Osteoblast (primary cell): ENCODE results near the gene SYT17. TPM values are rescaled to one million over a fixed set of nuclear protein-coding genes. Genes with fewer than 3 reads are reported as not detected.

ENCODE experiments used
- DNase-seq: peaks from one replicate; pipeline ENCODE4 v3.0.0; 2011; ENCODE audit warnings: low spot score, mixed read lengths; ENCODE audit not compliant: insufficient read length; ENCODE audit errors: missing footprints
- H2AFZ ChIP-seq: 2 replicates; pipeline ENCODE4 v1.6.0; 2011; ENCODE audit warnings: mild to moderate bottlenecking, low read length
- H3K27ac ChIP-seq: 2 replicates; pipeline ENCODE4 v1.5.1; 2011; ENCODE audit warnings: mild to moderate bottlenecking, low read depth, low read length, moderate library complexity
- H3K27me3 ChIP-seq: 2 replicates; pipeline ENCODE4 v1.6.0; 2012; ENCODE audit warnings: mild to moderate bottlenecking, control low read depth, inconsistent platforms, low read length, moderate library complexity; ENCODE audit not compliant: insufficient read depth
- H3K36me3 ChIP-seq: 2 replicates; pipeline ENCODE4 v1.5.1; 2011; ENCODE audit warnings: mild to moderate bottlenecking, low read length, control low read depth, moderate library complexity; ENCODE audit not compliant: insufficient read depth
- H3K4me1 ChIP-seq: 2 replicates; pipeline ENCODE4 v1.5.1; 2011; ENCODE audit warnings: mild to moderate bottlenecking, low read length, control low read depth, moderate library complexity; ENCODE audit not compliant: insufficient read depth
- H3K4me2 ChIP-seq: 2 replicates; pipeline ENCODE4 v1.6.0; 2011; ENCODE audit warnings: mild to moderate bottlenecking, low read length; ENCODE audit not compliant: insufficient read depth
- H3K4me3 ChIP-seq: fragments of 200-600 bp; sonication (generic); 3 replicates; pipeline ENCODE4 v1.5.1; 2012; ENCODE audit warnings: mild to moderate bottlenecking, low read length, inconsistent platforms; ENCODE audit not compliant: insufficient read depth
- H3K79me2 ChIP-seq: 2 replicates; pipeline ENCODE4 v1.6.0; 2012; ENCODE audit warnings: mild to moderate bottlenecking, low read length, control low read depth, inconsistent platforms; ENCODE audit not compliant: insufficient read depth
- H3K9me3 ChIP-seq: 2 replicates; pipeline ENCODE4 v1.5.1; 2011; ENCODE audit warnings: low read depth, low read length, control low read depth
- H4K20me1 ChIP-seq: 2 replicates; pipeline ENCODE4 v1.6.0; 2012; ENCODE audit warnings: mild to moderate bottlenecking, low read length, control low read depth; ENCODE audit not compliant: insufficient read depth
- total RNA-seq: library from RNA; depleted of rRNA; stranded (reverse); fragments of >200 nt; gene quantifications from 2 replicates; pipeline ENCODE4 v1.2.3, GENCODE V29; 2012
- TF ChIP-seq, protein P1 (sequence below): IDR thresholded peaks from 2 replicates; pipeline ENCODE4 v1.5.1; 2011; ENCODE audit warnings: mild to moderate bottlenecking, low read depth, low read length, moderate library complexity; ENCODE audit errors: extremely low read depth

SYT17 gene
- total RNA-seq, 1 donor, result under 0.01 TPM

DNA sequence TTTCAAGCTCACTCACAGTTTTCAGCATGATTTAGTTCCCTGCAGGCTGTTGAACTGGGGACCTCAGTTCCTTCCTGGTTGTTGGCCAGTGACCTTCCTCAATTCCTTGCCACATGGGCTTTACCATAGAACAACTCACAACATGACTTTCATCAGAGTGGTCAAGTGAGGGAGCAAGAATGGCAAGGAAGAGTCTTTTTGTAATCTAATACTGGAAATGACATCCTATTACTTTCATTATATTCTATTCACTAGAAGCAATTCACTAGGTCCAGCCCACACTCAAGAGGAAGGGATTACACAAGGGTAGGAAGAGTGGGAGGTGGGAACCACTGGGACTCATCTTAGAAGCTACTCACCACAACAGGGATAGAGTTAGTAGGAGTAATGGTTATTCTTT lies 57.6 kb downstream of the SYT17 start:
- Histone ChIP-seq H3K4me3 (no peak overlapping the region), H3K36me3 (no peaks in the 10 kb centered on the region), H3K27me3 (peaks cover 3% of the 10 kb centered on the region), H3K4me2 (no peak overlapping the region), H3K27ac (no peak overlapping the region), H2AFZ (no peak overlapping the region), H3K79me2 (no peaks in the 10 kb centered on the region), H3K4me1 (no peaks in the 10 kb centered on the region), H3K9me3 (no peaks in the 10 kb centered on the region), H4K20me1 (no peaks in the 10 kb centered on the region)
- TF ChIP-seq, protein P1, sequence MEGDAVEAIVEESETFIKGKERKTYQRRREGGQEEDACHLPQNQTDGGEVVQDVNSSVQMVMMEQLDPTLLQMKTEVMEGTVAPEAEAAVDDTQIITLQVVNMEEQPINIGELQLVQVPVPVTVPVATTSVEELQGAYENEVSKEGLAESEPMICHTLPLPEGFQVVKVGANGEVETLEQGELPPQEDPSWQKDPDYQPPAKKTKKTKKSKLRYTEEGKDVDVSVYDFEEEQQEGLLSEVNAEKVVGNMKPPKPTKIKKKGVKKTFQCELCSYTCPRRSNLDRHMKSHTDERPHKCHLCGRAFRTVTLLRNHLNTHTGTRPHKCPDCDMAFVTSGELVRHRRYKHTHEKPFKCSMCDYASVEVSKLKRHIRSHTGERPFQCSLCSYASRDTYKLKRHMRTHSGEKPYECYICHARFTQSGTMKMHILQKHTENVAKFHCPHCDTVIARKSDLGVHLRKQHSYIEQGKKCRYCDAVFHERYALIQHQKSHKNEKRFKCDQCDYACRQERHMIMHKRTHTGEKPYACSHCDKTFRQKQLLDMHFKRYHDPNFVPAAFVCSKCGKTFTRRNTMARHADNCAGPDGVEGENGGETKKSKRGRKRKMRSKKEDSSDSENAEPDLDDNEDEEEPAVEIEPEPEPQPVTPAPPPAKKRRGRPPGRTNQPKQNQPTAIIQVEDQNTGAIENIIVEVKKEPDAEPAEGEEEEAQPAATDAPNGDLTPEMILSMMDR, result no peak
- DNase-seq, result no peak

DNA sequence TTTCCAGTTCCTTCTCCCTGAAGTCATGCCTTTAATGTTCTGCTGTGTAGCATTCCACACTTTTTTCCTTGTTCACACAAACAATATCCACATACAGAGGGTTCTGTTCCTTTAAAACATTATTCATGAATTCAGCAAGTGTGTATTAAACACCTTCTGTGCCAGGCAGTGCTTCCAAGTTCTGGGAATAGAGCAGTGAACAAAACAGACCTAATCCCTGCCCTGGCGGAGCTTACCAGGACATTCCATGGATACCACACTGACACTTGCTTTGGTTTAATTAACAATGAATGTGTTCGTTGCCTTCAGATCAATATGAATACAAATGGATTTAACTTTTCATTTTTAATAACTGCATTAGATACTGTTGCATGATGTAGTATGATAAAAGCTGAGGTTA lies 59.6 kb downstream of the SYT17 start:
- DNase-seq, result no peak
- Histone ChIP-seq H3K36me3 (no peaks in the 10 kb centered on the region), H3K27ac (no peak overlapping the region), H2AFZ (no peak overlapping the region), H3K4me2 (no peak overlapping the region), H4K20me1 (no peaks in the 10 kb centered on the region), H3K4me1 (no peaks in the 10 kb centered on the region), H3K4me3 (no peak overlapping the region), H3K27me3 (peaks cover 3% of the 10 kb centered on the region), H3K79me2 (no peaks in the 10 kb centered on the region), H3K9me3 (no peaks in the 10 kb centered on the region)
- TF ChIP-seq, protein P1, result no peak

DNA sequence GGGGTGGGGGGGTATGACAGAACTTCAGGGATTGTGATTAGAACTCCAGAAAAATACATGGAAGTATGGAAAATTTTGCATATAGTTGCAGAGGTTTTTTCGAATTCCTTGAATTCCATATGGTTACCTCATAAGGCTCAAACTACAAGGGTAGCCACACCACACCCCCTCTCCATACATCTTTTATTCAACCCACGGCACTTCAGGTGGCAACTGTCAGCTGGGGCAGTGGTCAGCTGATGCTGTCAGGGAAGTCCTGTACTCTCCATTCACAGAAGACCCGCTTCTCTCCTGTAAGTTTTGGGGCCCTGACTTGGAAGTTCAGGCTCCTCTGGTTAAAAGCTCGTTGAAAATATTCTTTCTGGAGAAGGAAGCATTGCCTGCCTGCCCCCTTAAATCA lies 60.0 kb downstream of the SYT17 start:
- Histone ChIP-seq H3K79me2 (no peaks in the 10 kb centered on the region), H2AFZ (no peak overlapping the region), H3K4me1 (no peaks in the 10 kb centered on the region), H3K4me2 (no peak overlapping the region), H3K4me3 (no peak overlapping the region), H3K27ac (no peak overlapping the region), H3K9me3 (no peaks in the 10 kb centered on the region), H3K36me3 (no peaks in the 10 kb centered on the region), H4K20me1 (no peaks in the 10 kb centered on the region), H3K27me3 (peaks cover 3% of the 10 kb centered on the region)
- no peak for DNase-seq
- TF ChIP-seq, protein P1, result no peak

DNA sequence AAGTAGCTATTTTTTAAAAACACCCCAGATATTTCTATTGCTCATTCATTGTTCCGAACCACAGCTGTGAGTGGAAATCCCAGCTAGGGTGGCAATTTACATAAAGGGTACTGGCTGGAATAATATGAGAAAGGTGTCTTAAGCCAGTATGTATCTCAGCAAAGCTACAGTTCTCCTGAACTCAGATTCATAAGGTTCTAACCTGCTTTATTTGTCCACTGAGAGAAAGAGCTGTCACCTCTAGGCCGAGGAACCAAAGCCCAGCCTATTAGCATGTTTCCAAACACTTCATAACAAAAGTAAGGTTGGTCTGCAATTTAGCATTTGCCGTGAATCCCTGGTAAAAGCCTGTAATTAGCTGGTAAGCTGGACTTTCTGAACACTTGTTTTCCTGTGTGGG lies 60.5 kb downstream of the SYT17 start:
- Histone ChIP-seq H3K36me3 (no peaks in the 10 kb centered on the region), H3K9me3 (no peaks in the 10 kb centered on the region), H3K27me3 (peaks cover 3% of the 10 kb centered on the region), H3K4me1 (no peaks in the 10 kb centered on the region), H3K27ac (no peak overlapping the region), H3K4me2 (no peak overlapping the region), H4K20me1 (no peaks in the 10 kb centered on the region), H3K79me2 (no peaks in the 10 kb centered on the region), H3K4me3 (no peak overlapping the region), H2AFZ (no peak overlapping the region)
- TF ChIP-seq, protein P1, result no peak
- no peak for DNase-seq
